Left colon (tissue), 2 donors: ENCODE measurements around the gene FYN. TPM values are rescaled to one million over a fixed set of nuclear protein-coding genes. Genes with fewer than 3 reads are reported as not detected.
"Not testable (repeated sequence)": the region's sequence is repeated elsewhere in the genome, so short reads cannot be mapped to it uniquely, and the experiment has no call there.

Source experiments
- ATAC-seq: fragments of 200-7000 bp; cut with Tn5 transposase; one replicate; pipeline ENCODE4 v1.9.1; 2020; ENCODE audit warnings: mild to moderate bottlenecking, moderate library complexity
- DNase-seq, 2 donors: peaks; one replicate each; pipeline ENCODE4 v3.0.0-alpha.2; 2020
- intact Hi-C, 2 donors: fragments of 100-400 bp; cut with DNase I in 1 of 2; cut with micrococcal nuclease in 1 of 2; formaldehyde crosslinking; loops; one replicate each; pipeline versions ENCODE4 v1.11.2 to v1.14.0; 2022; cut with DNase I, micrococcal nuclease
- total RNA-seq, 2 donors: library from RNA; stranded (reverse); fragmentation: NEBNext Ultra II Directional; extraction: Animal tissue kit (Norgen Biotek cat#: 25700); gene quantifications; one replicate each; pipeline ENCODE4 v1.2.1, GENCODE V29; 2021
- donor health status: DM: no; HTN: no; CAD: no.
- donor health status: DM: yes; HTN: yes; CAD: no.

Gene FYN
- total RNA-seq, 2 donors from 2014 or later, result 16.0 to 23.8 TPM

DNA sequence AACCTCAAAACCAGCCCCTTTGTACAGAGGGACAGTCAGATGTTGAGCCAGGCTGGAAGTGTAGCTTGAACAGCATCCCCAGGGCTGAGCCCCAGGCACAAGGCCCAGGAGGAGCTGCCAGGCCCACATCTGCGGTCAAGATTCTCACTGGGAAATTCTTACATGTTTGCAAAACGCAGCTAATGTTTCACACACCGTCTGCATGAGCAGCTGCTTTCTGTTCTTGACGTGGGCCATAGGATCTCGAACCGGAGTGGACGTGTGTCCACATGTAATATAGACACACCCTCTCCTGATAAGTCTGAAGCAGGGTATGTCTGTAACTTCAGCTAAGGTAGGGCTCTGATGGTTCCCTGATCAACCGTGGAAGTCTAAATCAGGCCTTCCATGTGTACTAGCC lies 226.3 kb downstream of the FYN start:
- no peak for ATAC-seq
- intact Hi-C loops, result no loop called here
- peak in 1 of 2 donors; percentile 20 for DNase-seq

DNA sequence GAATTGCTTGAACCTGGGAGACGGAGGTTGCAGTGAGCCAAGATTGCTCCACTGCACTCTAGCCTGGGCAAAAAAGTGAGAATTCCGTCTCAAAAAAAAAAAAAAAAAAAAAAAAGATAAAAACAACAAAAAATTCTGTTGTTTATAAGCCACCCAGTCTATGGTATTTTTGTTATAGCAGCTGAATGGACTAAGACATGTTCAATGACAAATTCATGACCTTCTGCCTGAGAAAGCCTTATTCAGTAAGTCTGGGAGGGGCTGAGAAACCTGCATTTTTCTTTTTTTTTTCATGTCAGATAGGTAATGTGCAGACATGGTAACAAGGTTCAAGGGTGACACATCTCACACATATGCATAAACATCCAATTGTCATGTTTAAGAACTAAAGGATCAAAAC lies 227.2 kb downstream of the FYN start:
- intact Hi-C loops, result no loop called here
- ATAC-seq (no peak), DNase-seq (no peak)

DNA sequence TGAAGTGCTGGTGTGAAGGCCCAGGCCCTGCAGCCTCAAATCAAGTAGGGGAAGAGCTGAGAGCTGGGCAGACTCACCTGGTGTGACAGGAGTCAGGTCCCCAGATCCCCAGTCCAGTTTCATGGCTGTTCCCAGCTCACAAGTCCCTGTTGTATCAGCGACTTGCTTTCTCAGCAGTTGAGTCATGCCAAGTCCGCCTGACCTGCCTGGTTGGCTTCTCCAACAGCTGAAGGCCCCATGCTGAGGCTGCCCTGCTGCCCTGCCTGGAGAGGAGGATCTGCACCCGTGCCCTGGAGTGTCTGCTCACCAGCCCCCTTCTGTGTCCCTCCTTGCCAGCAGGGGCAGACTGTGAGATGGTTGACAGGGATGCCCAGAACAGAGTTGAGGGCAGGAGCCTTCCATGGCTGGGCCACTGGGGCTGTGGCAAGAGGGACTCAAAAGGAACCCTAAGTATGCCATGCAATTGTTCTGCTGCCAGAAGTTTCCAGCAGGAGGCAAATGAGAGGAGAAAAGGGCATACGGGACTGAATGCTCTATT lies 228.3 kb downstream of the FYN start:
- DNase-seq, result no peak
- intact Hi-C loops, result no loop called here
- ATAC-seq, result no peak

DNA sequence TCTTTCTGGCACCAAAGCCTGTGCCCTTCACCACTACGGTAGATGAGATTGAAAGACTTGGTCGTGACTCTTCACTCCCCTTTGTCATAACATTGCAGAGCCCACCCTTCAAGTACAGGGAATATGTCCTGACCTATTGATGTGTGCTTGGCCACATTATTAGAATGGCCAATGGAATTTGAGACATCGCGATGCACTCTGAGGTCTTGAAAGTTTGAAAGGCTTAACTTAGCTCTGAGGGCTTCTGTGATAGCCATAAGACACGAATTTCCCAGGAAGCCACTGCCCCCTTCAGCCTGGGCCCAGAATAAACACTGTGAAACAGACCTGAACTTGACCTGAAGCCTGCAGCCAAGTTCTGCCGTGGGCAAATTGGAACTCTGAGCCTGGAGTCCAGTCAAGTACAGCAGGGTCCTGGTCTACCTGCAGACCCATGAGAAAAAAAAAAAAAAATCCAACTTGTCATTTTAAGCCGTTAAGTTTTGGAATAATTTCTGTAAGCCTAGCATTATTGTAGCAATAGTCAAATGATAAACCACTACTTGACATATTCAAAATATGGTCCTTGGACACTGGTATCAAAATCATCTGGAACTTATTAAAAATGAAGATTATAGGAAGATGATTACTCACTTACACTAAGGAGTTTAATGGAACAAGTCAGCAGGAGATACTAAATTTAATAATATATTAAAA lies 230.6 kb downstream of the FYN start:
- ATAC-seq (peak; percentile 98), DNase-seq (peak; percentile 52 to 62)
- intact Hi-C loops, result no loop called here

DNA sequence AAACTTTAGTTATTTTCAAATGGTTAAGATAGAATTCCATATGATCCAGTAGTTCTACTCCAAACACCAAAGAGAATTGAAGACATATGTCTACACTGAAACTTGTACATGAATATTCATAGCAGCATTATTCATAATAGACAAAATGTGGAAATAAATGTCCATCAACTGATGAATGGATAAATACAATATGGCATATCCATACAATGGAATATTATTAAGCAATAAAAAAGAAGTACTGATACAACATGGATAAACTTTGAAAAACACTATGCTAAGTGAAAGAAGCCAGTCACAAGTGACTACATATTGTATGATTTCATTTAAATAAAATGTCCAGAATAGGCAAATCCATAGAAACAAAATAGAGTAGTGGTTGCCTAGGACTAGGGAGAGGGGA lies 234.0 kb downstream of the FYN start:
- DNase-seq (no peak), ATAC-seq (no peak)
- intact Hi-C loops, result no loop called here

DNA sequence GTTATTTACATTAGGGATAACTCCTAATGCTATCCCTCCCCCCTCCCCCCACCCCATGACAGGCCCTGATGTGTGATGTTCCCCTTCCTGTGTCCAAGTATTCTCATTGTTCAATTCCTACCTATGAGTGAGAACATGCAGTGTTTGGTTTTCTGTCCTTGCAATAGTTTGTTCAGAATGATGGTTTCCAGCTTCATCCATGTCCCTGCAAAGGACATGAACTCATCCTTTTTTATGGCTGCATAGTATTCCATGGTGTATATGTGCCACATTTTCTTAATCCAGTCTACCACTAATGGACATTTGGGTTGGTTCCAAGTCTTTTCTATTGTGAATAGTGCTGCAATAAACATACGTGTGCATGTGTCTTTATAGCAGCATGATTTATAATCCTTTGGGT lies 238.3 kb downstream of the FYN start:
- DNase-seq, ATAC-seq, intact Hi-C loops: not testable (repeated sequence)

DNA sequence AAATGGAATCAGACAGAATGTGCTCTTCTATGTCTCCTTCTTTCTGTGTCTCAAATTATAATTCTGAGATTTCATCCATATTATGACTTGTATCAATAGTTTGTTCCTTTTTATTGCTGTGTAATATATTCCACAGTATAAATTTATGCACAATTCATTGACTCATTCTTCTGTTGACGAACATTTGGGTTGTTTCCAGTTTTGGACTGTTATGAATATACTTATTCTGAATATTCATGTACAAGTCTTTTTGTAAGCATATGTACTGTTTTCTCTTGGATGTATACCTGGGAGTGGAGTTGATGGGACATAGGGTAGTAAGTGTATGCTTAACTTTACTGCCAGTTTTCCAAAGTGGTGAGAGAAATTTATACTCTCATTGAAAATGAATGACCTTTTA lies 239.4 kb downstream of the FYN start:
- intact Hi-C loops, result no loop called here
- DNase-seq (no peak), ATAC-seq (no peak)

DNA sequence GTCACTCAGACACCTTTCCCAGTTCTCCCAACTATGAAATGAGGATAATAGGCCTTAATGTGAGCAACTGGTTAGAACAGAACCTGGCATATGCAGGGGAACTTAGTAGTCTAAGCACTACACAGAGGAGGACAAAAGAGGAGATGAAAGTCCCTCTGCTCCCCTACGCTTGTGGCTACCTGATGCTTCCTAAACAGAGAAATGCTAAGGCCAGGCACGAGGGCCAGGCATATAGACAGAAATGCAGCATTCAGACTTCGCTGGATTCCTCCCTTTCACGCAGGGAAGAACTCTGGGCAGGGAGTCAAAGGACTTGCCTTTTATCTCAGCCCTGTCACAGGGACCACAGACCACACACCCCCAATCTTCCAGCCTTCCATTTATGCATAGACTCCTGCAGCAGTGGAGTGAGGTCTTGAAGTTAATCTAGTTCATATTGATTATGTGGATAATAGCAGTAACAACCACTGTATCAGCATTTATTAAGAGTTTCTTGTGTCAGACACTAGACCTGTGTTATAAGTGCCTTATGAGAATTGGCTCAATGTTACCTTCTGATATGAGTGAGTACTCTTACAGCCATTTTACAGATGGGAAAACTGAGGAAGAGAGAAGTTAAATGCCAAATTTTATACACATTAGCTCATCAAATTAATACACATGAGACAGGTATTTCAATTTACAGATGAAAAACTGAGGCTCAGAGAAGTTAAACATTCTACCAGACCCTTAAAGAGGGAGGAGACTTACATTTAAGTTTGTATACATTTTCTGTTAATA lies 240.6 kb downstream of the FYN start:
- DNase-seq, result no peak
- intact Hi-C loops, result no loop called here
- ATAC-seq, result peak; percentile 29

DNA sequence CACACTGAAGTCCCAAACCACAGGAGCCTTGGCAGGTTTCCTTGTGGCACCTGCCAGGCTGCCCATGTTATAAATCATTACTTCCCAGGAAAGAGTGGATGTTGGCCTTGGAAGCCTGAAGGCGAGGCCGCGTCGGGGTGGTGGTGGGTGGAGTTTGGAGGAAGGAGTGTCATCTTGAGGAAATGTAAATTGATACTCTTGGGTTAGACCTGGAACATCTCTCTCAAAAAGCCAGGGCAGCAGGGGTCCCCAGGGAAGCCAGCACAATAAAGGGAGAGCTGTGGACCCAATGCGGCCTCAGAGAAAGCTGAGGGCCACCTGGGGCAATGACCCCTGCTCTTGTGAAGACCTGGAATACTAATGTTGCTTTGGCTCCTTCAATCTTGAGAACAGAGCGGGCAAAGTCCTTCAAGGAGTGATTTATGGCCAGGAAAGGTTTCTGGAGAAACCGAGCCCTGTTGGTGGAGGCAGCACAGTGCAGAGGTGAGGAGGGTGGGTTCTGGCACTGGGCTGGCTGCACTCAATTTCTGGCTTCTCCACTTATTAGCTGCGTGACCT lies 241.3 kb downstream of the FYN start:
- ATAC-seq (peak; percentile 92), DNase-seq (peak; percentile 79 to 82)
- intact Hi-C loops, result no loop called here

DNA sequence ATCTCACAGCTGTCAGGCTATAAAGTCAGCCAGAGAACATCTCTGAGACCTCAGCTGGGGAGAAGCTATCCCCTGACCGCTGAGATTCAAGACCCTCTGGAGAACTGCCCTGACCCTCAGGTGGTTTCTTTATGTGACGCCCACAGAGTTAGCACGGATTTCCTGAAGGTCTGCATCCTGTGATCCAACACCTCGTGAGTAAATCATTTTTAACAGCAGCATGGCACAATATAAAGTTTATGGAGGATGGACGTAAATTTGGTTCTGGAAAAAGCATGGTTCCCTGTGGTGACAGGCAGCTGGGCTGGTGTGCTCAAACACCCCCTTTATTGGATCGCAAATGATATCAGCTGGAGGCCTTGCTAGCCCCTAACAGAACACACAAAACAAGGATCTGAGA lies 242.2 kb downstream of the FYN start:
- DNase-seq (no peak), ATAC-seq (no peak)
- intact Hi-C loops, result no loop called here

DNA sequence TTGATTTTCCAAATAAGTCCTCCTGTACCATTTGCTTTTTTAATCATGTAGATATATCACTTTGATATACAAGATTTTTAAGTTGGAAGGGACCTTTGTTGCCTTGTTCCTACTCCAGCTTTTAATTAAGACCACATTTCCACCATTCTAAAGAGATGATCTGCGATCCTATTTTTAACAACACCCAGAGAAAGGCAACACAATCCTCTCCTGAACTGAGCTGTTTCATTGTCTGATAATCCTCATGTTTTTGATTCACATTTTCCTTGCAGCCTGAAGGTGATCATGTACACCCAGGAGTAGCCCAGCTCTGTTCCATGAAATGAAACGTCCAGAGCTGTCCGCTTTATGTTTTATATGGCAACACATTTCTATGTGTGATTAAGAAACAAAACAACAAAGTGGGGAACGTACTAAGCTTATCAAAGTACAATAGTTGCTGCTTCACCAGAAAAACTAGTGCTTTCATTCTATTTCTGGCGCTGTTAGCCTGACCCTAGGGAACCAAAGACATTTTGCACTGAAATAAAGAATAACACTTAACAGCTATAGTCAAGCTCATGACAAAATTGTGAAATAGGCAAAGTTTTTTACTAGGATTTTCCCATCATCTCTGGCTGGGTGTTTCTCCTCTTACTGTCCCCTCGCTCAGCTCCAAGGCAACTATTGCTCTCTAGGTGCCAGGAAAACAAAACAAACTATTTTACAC lies 245.0 kb downstream of the FYN start:
- ATAC-seq (no peak), DNase-seq (no peak)
- intact Hi-C loops, result no loop called here

DNA sequence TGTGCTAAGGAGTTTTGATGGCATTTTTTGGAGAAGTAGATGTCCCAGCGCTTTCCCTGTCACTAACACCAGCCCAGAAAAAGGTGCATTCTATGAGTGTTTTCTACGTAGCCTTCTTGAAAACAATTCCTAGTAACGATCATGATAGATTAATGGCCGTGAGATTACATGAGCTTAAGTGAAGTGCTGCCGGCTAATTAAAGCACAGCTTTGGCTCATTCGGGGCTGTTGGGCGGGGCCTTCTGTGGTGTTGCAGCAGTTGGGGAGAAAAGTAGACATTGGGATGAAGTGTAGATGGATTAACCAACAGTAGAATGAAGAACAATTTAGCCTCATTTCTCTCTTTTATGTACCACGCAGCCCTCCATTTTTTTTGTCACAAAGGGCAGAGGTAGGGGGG lies 246.8 kb downstream of the FYN start:
- DNase-seq, result no peak
- no peak for ATAC-seq
- intact Hi-C loops, result no loop called here

DNA sequence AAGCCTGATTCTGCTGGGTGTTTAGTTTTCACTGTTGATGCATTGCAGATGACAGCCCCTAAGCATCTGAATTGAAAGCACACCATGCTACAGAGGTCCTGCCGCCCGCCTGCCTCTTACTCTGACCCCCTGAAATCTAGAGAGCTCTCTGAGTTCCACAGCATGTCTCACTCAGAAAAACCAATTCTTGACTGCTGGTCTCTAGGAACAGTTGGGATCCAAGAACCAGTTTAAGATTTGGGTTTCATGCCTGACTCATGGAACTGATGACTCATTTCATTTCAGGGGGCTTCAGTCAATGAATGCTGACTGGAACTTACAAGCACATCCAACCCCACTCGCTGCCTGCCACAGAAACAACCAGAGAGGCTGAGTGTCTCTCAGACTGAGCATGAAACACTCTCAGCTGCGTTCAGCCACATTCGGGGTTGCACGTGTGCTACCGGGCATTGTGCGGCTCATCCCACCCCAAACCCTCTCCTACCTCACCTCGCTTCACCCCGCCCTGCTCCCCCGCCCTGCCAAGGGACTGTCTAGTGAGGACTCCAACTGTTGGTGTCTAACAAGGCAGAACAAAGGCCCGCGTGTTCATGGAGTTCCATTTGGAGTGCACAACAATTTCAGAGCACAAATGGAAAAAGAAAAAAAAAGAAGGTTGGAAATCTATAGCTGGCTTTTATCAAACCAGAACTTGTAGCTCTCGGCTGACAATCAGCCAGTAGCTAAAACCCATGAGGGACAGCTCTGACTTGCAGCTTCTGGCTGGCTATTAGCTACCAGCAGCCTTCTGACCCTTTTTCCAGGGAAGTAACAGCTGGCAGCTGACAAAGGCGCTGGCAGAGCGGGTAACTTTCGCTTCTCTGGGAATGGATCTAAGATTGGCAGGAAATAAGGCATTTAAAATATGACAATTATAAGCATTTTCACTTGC lies 247.5 kb downstream of the FYN start:
- intact Hi-C loops, result no loop called here
- ATAC-seq (no peak), DNase-seq (no peak)

DNA sequence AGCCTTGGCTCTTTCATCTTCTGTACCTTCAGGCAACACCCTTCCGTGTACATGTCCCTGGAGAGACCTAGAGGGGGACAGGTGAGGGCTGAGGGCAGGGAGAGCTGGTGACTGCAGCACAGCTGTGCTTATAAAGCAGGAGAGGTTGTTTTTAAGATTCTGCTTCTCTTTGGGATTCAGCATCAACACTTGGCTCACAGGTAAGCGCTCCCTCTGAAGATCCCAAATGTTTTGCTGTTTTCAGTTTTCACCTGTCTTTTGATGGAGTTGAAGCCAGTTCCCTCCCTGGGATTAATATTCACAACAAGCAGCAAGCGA lies 248.2 kb downstream of the FYN start:
- DNase-seq (no peak), ATAC-seq (no peak)
- intact Hi-C loops, result no loop called here

DNA sequence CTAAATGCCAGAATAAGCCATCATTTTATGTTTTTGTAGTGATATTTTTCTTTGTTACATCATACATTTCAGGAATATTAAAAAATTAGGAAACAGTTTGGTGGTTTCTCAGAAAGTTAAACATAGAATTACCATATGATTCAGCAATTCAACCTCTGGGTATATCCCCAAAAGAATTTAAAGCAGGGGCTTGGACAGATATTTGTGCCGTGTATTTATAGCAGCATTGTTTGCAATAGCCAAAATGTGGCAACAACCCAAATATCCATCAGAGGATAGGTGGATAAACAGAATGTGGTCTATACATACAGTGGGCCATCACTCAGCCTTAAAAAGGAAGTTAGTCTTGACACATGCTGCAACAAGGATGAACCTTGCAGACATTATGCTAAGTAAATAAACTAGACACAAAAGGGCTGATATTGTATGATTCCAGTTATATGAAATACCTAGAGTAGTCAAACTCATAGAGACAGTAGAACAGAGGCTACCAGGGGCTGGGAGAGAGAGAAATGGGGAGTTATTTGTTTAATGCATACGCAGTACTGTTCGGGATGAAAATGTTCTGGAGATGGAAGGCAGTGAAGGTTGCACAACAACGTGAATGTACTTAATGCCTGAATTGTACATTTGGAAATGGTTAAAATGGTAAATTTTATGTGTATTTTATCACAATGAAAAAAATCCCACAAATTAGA lies 248.7 kb downstream of the FYN start:
- ATAC-seq (no peak), DNase-seq (no peak)
- intact Hi-C loops, result no loop called here

DNA sequence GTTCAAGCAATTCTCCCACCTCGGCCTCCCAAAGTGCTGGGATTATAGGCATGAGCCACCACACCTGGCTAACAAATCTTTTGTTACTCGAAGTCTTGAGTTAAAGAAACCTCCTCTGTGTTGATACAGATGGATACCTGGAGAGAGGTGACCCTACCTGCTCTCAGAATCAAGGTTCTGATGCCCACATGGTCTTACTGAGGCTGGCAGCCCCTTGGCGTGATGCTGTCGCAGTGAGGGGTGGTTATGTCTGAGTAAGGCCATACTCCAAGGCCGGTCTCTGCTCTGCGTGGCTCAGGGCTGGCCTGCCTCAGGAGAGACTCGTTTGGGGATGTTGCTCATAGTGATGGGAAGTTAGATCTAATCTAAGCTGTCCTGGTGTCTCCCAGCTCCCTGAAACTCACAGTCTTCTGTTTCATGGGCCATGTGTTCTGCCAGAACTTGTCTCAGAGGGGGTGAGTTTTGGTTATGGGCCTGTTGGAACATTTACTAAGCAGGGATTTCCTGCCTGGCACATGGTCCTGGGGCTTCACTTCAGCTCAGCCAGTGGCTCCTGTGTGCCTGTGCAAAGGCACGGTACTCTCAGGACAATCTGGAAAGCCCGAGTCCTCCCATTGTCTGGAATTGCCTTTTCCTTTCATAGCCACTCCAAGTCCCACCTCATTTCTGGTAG lies 250.1 kb downstream of the FYN start:
- intact Hi-C loops, result no loop called here
- DNase-seq (no peak), ATAC-seq (no peak)

DNA sequence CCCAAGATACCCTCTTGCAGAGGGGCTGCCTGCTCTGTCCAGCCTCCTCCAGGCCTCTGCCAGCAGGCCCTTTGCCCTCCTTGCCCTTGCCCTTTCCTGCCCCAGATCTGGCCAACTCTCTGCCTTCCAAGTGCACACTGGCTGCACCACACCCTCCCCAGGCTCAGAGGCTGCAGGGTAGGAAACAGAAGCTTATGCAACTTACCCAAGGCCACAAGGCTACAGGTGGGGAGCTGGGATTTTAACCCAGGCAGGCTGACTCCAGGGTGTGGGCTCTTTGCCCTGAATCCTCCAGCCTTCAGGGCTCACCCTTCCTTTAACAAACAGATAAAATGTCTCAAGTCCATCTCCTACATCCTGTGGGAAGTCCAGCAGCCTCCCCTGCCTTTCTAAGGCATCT lies 253.1 kb downstream of the FYN start:
- ATAC-seq (peak; percentile 78), DNase-seq (peak in 1 of 2 donors; percentile 47)
- intact Hi-C loops, result no loop called here

DNA sequence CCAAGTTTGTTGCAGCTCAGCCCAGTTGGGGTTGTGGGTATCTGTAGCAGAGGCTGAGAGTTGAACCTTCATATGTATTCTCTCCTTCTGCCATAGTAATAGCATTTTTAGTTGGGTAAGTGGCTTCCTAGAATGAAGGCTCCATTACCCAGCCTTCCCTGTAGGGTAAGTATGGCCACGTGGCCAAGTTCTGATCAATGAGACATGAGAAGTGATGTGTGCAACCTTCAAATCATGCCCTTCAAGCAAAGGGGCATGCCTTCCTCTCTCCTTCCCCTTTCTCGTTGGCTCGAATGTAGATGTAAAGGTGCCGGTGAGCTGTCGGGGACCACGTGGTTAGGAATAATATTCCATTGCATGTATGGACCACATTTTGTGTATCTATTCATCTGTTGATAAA lies 254.8 kb downstream of the FYN start:
- ATAC-seq, result no peak
- intact Hi-C loops, result no loop called here
- no peak for DNase-seq
